Hematopoietic multipotent progenitor cell treated with erythropoietin and hydrocortisone succinate and interleukin-3 and kit ligand, for 6 days (in vitro differentiated cells): ENCODE results near the gene CYGB.
"Not testable (repeated sequence)": the region's sequence is repeated elsewhere in the genome, so short reads cannot be mapped to it uniquely, and the experiment has no call there.

Source experiments
- DNase-seq: peaks from one replicate; pipeline ENCODE4 v3.0.0-alpha.2; 2015

The CYGB gene

GRCh38 chr17:76566988-76567431, 29.5 kb upstream of the CYGB start:
- no peak for DNase-seq

GRCh38 chr17:76566613-76566943, 29.1 kb upstream of the CYGB start:
- DNase-seq, result no peak

GRCh38 chr17:76565728-76566612, 28.5 kb upstream of the CYGB start:
- peak; percentile 39 for DNase-seq

GRCh38 chr17:76564991-76565727, 27.6 kb upstream of the CYGB start:
- DNase-seq, result not testable (repeated sequence)

- not testable (repeated sequence) for DNase-seq
Measured at GRCh38 chr17:76563359-76563758, 25.9 kb upstream of the CYGB start.

- DNase-seq, result peak; percentile 82
Measured at GRCh38 chr17:76562734-76563148, 25.2 kb upstream of the CYGB start.

- DNase-seq, result no peak
Measured at GRCh38 chr17:76561799-76562268, 24.3 kb upstream of the CYGB start.

GRCh38 chr17:76561332-76561731, 23.8 kb upstream of the CYGB start:
- DNase-seq, result no peak

- DNase-seq, result no peak
Measured at GRCh38 chr17:76560877-76561221, 23.3 kb upstream of the CYGB start.

GRCh38 chr17:76560036-76560876, 22.7 kb upstream of the CYGB start:
- peak; percentile 23 for DNase-seq

- not testable (repeated sequence) for DNase-seq
Measured at GRCh38 chr17:76559460-76559859, 22.0 kb upstream of the CYGB start.

GRCh38 chr17:76558198-76559095, 20.9 kb upstream of the CYGB start:
- peak; percentile 68 for DNase-seq

GRCh38 chr17:76557368-76558197, 20.1 kb upstream of the CYGB start:
- peak; percentile 98 for DNase-seq

- peak; percentile 67 for DNase-seq
Measured at GRCh38 chr17:76556765-76557367, 19.4 kb upstream of the CYGB start.

- DNase-seq, result no peak
Measured at GRCh38 chr17:76554131-76554530, 16.6 kb upstream of the CYGB start.

GRCh38 chr17:76553178-76553908, 15.8 kb upstream of the CYGB start:
- DNase-seq, result peak; percentile 56

GRCh38 chr17:76551685-76552084, 14.2 kb upstream of the CYGB start:
- no peak for DNase-seq

- peak; percentile 58 for DNase-seq
Measured at GRCh38 chr17:76550712-76551615, 13.5 kb upstream of the CYGB start.

GRCh38 chr17:76549539-76549938, 12.0 kb upstream of the CYGB start:
- DNase-seq, result no peak
